ENCODE results near the gene CST8.
"Not testable (repeated sequence)": the region's sequence is repeated elsewhere in the genome, so short reads cannot be mapped to it uniquely, and the experiment has no call there.

The CST8 gene

GRCh38 chr20:23456409-23456808, 34.5 kb upstream of the CST8 start:
- H3K27ac ChIP-seq = no peak overlapping the region
- no peak for TF ChIP-seq CTCF (conservative IDR thresholded peaks at IDR 0.05)

GRCh38 chr20:23456873-23457272, 34.0 kb upstream of the CST8 start:
- no peak for TF ChIP-seq CTCF (conservative IDR thresholded peaks at IDR 0.05)
- H3K27ac ChIP-seq = no peak overlapping the region

GRCh38 chr20:23459461-23460150, 31.3 kb upstream of the CST8 start:
- no peak overlapping the region for H3K27ac ChIP-seq
- no peak for TF ChIP-seq CTCF (conservative IDR thresholded peaks at IDR 0.05)

DNA sequence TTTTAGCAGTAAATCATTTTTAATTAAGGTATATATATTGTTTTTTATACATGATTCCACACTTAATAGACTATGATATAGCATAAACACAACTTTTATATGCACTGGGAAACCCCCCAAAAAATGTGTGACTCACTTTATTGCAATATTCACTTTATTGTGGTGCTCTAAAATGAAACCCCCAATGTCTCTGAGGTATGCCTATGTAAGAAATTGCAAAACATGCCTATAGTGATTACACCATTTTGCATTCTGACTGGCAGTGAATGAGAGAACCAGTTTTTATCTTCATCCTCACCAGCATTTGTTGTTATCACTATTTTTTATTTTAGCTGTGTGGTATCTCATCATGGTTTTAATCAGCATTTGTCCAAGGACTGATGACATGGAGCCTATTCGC, 29.7 kb upstream of the CST8 start:
- TF ChIP-seq CTCF (conservative IDR thresholded peaks at IDR 0.05) = no peak
- no peak overlapping the region for H3K27ac ChIP-seq

- H3K27ac ChIP-seq = not testable (repeated sequence)
These were observed 24.0 kb upstream of the CST8 start for GRCh38 chr20:23466961-23467360.

DNA sequence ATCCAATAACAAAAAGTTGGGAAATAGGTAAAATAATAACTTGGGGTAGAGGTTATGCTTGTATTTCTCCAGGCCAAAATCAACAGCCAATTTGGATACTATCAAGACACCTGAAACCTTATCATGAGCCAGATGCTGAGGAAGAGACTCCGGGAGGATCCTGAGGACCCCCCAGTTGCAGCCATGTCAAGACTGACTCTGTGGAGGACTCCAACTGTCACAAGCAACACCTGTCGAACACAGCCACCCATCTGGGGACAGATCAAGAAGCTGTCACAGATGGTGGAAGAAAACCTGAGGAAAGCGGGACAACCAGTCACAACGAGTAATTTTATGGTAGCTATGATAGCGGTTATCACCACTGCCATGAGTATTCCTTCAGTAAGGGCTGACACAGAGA, 18.6 kb upstream of the CST8 start:
- not testable (repeated sequence) for H3K27ac ChIP-seq

DNA sequence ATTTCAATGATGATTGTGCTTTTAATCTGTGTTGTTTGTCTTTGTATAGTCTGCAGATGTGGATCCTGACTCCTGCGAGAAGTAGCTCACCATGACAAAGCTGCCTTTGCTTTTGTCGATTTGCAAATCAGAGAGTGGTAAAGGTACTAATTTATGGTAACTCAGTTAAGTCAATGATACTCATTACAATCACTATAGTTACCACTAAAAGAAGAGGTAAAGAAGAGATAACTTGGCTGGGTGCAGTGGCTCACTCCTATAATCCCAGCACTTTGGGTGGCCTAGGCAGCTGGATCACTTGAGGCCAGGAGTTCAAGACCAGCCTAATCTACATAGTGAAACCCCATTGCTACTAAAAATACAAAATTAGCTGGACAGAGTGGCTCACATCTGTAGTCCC, 17.6 kb upstream of the CST8 start:
- not testable (repeated sequence) for H3K27ac ChIP-seq

DNA sequence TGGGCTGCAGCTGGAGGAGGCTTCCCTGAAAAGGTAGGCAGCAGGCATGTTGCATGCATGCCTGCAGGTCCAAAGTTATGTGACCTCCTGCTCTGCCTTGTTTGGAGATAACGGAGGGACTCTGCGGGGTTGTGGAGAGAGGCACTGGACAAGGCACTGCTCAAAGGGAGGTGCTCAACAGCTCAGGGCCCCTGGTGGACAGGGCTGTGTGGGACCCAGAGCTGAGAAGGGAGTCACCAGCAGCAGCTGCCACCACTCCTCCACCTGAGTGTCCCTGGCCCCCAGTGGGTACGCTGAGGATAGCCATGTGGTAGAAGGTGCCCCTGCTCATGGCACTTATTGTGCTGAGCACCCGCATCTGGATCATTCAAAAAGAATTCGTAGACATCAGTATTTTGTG, 15.5 kb upstream of the CST8 start:
- no peak for TF ChIP-seq CTCF (conservative IDR thresholded peaks at IDR 0.05)
- H3K27ac ChIP-seq = no peak overlapping the region

DNA sequence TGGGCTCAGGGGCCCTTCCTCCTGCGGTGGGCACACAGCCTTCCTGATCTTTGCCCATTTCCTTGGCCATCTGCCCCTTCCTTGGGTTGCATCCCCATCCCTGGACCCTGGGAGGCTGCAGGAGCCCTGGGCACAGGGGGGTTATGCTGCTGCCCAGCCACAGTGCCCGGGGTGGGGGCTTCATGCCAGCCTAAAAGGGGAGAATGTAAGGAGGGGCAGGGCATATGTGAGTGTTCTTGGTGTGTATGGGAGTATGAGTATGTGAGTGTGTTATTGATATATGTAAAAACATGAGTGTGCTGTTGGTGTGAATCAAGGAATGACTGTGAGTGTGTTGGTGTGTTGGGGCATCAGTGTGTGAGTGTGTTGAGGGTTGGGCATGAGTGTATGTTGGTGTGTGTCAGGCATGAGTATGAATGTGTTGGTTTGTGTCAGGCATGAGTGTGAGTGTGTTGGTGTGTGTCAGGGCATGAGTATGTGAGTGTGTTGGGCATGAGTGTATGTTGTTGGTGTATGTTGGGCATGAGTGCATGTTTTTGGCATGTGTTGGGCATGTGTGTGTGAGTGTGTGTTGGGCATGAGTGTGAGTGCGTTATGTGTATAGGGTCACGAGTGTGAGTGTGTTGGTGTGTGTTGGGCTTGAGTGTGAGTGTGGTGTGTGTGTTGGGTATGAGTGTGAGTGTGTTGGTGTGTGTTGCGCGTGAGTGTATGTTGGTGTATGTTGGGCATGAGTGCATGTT, 14.7 kb upstream of the CST8 start:
- H3K27ac ChIP-seq = no peak overlapping the region
- TF ChIP-seq CTCF (conservative IDR thresholded peaks at IDR 0.05) = no peak

All from VCaP (cell line).